WI38 (cell line): Measurements from ENCODE around the gene TAMALIN.

ENCODE experiments used
- H3K4me3 ChIP-seq: 2 replicates; pipeline ENCODE4 v1.5.1; 2011; ENCODE audit warnings: low read depth, mild to moderate bottlenecking, control low read depth, low read length
- CTCF ChIP-seq: IDR thresholded peaks from 2 replicates; pipeline ENCODE4 v1.5.1; 2012; ENCODE audit warnings: low read depth, mild to moderate bottlenecking, control low read depth, low read length

The TAMALIN gene

GRCh38 chr12:52006726-52007157, at the start of gene TAMALIN:
Gene TAMALIN, plus strand, starts transcription at chr12:52006946. Its CDS starts 74 bp downstream, at chr12:52007020.
- peak within 1 kb of the TSS; percentile 67 for H3K4me3 ChIP-seq
- no peak for TF ChIP-seq CTCF

GRCh38 chr12:51958542-51958941, 48.2 kb upstream of the TAMALIN start:
- no peak for TF ChIP-seq CTCF
- no peak overlapping the region for H3K4me3 ChIP-seq

GRCh38 chr12:51959211-51959610, 47.5 kb upstream of the TAMALIN start:
- no peak for TF ChIP-seq CTCF
- no peak overlapping the region for H3K4me3 ChIP-seq

- no peak for TF ChIP-seq CTCF
- H3K4me3 ChIP-seq = no peak overlapping the region
Observed at GRCh38 chr12:51959921-51960320, 46.8 kb upstream of the TAMALIN start.

GRCh38 chr12:51960488-51960887, 46.3 kb upstream of the TAMALIN start:
- no peak for TF ChIP-seq CTCF
- no peak overlapping the region for H3K4me3 ChIP-seq

GRCh38 chr12:51960890-51961289, 45.9 kb upstream of the TAMALIN start:
- TF ChIP-seq CTCF = no peak
- no peak overlapping the region for H3K4me3 ChIP-seq

- TF ChIP-seq CTCF = no peak
Observed at GRCh38 chr12:51961834-51962233, 44.9 kb upstream of the TAMALIN start.

More at GRCh38 chr12:51961834-51962233, 44.9 kb upstream of the TAMALIN start:
- no peak overlapping the region for H3K4me3 ChIP-seq
